Astrocyte of the cerebellum (primary cell): ENCODE measurements around the gene FDPS.

Experiments used
- DNase-seq: peaks from one replicate; pipeline ENCODE4 v3.0.0-alpha.2; 2011; ENCODE audit warnings: low read depth
- H3K4me3 ChIP-seq: 2 replicates; pipeline ENCODE4 v1.5.1; 2011; ENCODE audit warnings: mild to moderate bottlenecking, low read depth, low read length, moderate library complexity
- CTCF ChIP-seq: IDR thresholded peaks from 2 replicates; pipeline ENCODE4 v1.5.1; 2012; ENCODE audit warnings: low read length, low read depth, moderate library complexity, mild to moderate bottlenecking; ENCODE audit errors: missing control alignments
- in situ Hi-C: cut with HindIII; loops from 2 replicates; pipeline ENCODE4 v1.10.0; 2017; ENCODE audit warnings: low sequenced_read_pairs

FDPS gene

GRCh38 chr1:155342842-155343241 is 34.2 kb downstream of the FDPS start:
- H3K4me3 ChIP-seq, result no peak overlapping the region
- in situ Hi-C loops, result no loop called here
- no peak for TF ChIP-seq CTCF

GRCh38 chr1:155352631-155353030 is 44.0 kb downstream of the FDPS start:
- in situ Hi-C loops, result no loop called here
- TF ChIP-seq CTCF, result no peak
- H3K4me3 ChIP-seq, result no peak overlapping the region
- DNase-seq, result no peak

More at GRCh38 chr1:155342842-155343241, 34.2 kb downstream of the FDPS start:
- no peak for DNase-seq

- no peak overlapping the region for H3K4me3 ChIP-seq
- TF ChIP-seq CTCF, result no peak
- in situ Hi-C loops, result no loop called here
- no peak for DNase-seq
Measured at GRCh38 chr1:155360051-155360450, 51.4 kb downstream of the FDPS start.
